Thyroid gland (tissue), 4 donors: ENCODE data around the gene FHOD3. TPM values are rescaled to one million over a fixed set of nuclear protein-coding genes. Genes with fewer than 3 reads are reported as not detected.

ENCODE experiments used
- DNase-seq, 2 donors: peaks; one replicate each; pipeline ENCODE4 v3.0.0-alpha.2; 2019
- H3K27ac ChIP-seq, 3 donors: fragments of 200-600 bp; sonication (generic); 1 replicate in 2 of 3; 2 replicates in 1 of 3; pipeline ENCODE4 v1.5.1; 2016 to 2019; ENCODE audit warnings: mild to moderate bottlenecking in 1 of 3, moderate library complexity in 1 of 3
- H3K27me3 ChIP-seq: fragments of 200-600 bp; sonication (generic); one replicate; pipeline ENCODE4 v1.5.1; 2019
- H3K36me3 ChIP-seq, 2 donors: fragments of 200-600 bp; sonication (generic); one replicate each; pipeline ENCODE4 v1.5.1; 2016 to 2019
- H3K4me1 ChIP-seq, 2 donors: fragments of 200-600 bp; sonication (generic); one replicate each; pipeline ENCODE4 v1.5.1; 2017 to 2019
- H3K4me3 ChIP-seq, 3 donors: fragments of 200-600 bp; sonication (generic); replicated peaks in 1 of 3; 1 replicate in 2 of 3; 2 replicates in 1 of 3; pipeline ENCODE4 v1.5.1; 2016; ENCODE audit warnings: mild to moderate bottlenecking in 1 of 3
- H3K9me3 ChIP-seq: fragments of 200-600 bp; sonication (generic); one replicate; pipeline ENCODE4 v1.5.1; 2017
- POLR2A ChIP-seq, 2 donors: fragments of 450-650 bp; IDR thresholded peaks; one replicate each; pipeline ENCODE4 v1.6.1; 2017; ENCODE audit warnings: antibody characterized with exemption in 2 of 2, mild to moderate bottlenecking in 2 of 2, moderate library complexity in 1 of 2
- WGBS, 2 donors: methylation state at CpG; one replicate each; pipeline ENCODE4 v1.1.5; 2017; 5-methylcytosine and 5-hydroxymethylcytosine counted together
- intact Hi-C: fragments of 100-400 bp; cut with DNase I; formaldehyde crosslinking; loops from one replicate; pipeline ENCODE4 v1.15.1; 2023
- total RNA-seq, 4 donors: library from RNA; depleted of rRNA; stranded (reverse); fragments of >200 nt; gene quantifications; one replicate each; pipeline ENCODE4 v1.2.3, GENCODE V29; 2016
- TF ChIP-seq, protein P1 (sequence below), 6 experiments: fragments of 200-600 bp in 3 of 6; fragments of 450-650 bp in 3 of 6; sonication (generic) in 3 of 6; IDR thresholded peaks; one replicate each; pipeline ENCODE4 v1.5.1; 2016 to 2019; ENCODE audit warnings: antibody characterized with exemption in 6 of 6, mild to moderate bottlenecking in 2 of 6, inconsistent platforms in 1 of 6, moderate library complexity in 1 of 6

Gene FHOD3
- total RNA-seq, 4 donors from 2014 or later: 1.6 to 6.9 (median 4.8) TPM

DNA sequence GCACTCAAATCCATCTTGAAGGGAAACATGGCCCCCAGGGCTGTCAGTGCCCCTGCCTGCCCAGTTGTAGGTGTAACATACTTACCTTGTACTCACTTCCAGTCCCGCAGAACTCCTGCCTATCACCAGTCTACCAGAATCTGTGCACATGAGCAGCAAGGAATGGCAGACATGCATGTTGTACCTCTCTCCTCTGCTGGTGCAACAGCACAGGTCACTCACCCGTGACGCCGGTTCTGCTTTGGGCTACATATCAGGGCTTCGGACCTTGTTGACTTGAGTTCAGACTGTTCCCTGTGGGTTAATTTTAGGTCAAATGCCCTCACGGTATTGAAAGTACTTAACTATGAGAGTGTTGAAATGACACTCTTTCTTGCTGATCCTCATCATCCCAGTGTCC is 315.6 kb downstream of the FHOD3 start:
- no peaks in the 10 kb centered on the region for H3K4me1 ChIP-seq
- no peaks in the 10 kb centered on the region for H3K9me3 ChIP-seq
- DNase-seq: peak in 1 of 2 donors; percentile 9
- no peaks in the 10 kb centered on the region for H3K27me3 ChIP-seq
- 62 to 68% methylated on average over 5 to 6 of the region's 6 CpGs for WGBS, 2 donors
- H3K27ac ChIP-seq: no peak overlapping the region
- no peak overlapping the region for H3K4me3 ChIP-seq
- no peaks in the 10 kb centered on the region for H3K36me3 ChIP-seq
- intact Hi-C loops: no loop called here
- TF ChIP-seq, protein P1, sequence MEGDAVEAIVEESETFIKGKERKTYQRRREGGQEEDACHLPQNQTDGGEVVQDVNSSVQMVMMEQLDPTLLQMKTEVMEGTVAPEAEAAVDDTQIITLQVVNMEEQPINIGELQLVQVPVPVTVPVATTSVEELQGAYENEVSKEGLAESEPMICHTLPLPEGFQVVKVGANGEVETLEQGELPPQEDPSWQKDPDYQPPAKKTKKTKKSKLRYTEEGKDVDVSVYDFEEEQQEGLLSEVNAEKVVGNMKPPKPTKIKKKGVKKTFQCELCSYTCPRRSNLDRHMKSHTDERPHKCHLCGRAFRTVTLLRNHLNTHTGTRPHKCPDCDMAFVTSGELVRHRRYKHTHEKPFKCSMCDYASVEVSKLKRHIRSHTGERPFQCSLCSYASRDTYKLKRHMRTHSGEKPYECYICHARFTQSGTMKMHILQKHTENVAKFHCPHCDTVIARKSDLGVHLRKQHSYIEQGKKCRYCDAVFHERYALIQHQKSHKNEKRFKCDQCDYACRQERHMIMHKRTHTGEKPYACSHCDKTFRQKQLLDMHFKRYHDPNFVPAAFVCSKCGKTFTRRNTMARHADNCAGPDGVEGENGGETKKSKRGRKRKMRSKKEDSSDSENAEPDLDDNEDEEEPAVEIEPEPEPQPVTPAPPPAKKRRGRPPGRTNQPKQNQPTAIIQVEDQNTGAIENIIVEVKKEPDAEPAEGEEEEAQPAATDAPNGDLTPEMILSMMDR (IDR thresholded peaks at IDR 0.05): no peak
- no peak for TF ChIP-seq POLR2A (IDR thresholded peaks at IDR 0.05)

DNA sequence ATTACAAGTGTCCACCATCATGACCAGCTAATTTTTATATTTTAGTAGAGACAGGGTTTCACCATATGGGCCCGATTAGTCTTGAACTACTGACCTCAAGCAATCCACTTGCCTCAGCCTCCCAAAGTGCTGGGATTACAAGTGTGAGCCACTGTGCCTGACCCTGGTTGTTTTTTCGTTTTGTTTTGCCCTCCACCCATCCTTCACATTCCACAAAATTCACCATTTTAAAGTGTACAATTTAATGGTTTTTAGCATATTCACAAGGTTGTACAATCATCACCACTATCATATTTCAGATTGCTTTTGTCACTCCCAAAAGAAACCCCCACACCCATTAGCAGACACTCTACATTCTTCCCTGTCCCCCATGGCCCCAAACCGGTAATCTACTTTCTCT is 316.3 kb downstream of the FHOD3 start:
- H3K4me1 ChIP-seq: no peaks in the 10 kb centered on the region
- 92 to 95% methylated on average over 3 of the region's 3 CpGs for WGBS, 2 donors
- no peak for DNase-seq
- no peaks in the 10 kb centered on the region for H3K36me3 ChIP-seq
- TF ChIP-seq, protein P1 (IDR thresholded peaks at IDR 0.05): no peak
- TF ChIP-seq POLR2A (IDR thresholded peaks at IDR 0.05): no peak
- no peaks in the 10 kb centered on the region for H3K27me3 ChIP-seq
- H3K27ac ChIP-seq: no peak overlapping the region
- no peaks in the 10 kb centered on the region for H3K9me3 ChIP-seq
- intact Hi-C loops: no loop called here
- H3K4me3 ChIP-seq: no peak overlapping the region

DNA sequence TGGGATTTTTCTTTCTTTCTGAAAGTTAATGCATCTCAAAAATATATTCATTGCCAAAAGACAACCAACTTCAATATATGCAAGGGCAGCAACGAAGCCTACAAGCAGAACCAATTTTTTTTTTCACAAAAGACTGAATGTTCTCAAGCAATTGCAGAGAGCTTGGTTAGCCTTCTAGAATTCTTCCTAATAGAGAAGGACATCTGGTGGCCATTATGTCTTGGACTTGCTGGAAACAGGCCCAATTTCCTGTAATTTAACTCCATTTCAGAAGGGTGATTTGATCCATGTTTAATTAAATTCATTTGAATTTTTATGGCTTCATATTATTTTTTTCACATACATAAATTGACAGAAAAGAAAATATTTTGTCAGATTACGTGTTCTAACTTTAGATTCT is 323.3 kb downstream of the FHOD3 start:
- 41 to 44% methylated on average over 2 of the region's 2 CpGs for WGBS, 2 donors
- Histone ChIP-seq H3K4me3 (no peak overlapping the region), H3K9me3 (no peaks in the 10 kb centered on the region), H3K4me1 (peaks cover 5% of the 10 kb centered on the region in 2 donors), H3K27ac (no peak overlapping the region), H3K36me3 (no peaks in the 10 kb centered on the region), H3K27me3 (no peaks in the 10 kb centered on the region)
- intact Hi-C loops: no loop called here
- TF ChIP-seq, protein P1 (IDR thresholded peaks at IDR 0.05): no peak
- TF ChIP-seq POLR2A (IDR thresholded peaks at IDR 0.05): no peak
- DNase-seq: no peak

DNA sequence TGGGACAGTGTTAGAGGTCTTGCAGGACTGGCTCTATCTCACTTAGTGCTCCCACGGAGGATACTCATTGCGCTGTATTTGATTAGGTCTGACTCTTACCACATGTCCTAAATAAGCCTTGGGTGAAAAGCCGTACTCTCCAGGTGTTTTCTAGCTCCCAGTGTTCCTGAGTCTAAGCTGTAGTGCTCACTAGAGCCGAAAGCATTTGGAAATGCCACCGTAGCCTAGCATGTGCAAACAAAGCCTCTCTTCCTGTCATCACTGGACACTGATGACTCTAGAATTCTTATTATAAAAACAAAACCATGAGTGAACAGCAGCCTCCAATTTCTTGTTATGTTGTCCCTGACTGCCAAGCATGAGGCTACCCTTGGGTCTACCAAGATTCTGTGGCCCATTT is 325.1 kb downstream of the FHOD3 start:
- Histone ChIP-seq H3K4me3 (no peak overlapping the region), H3K9me3 (no peaks in the 10 kb centered on the region), H3K4me1 (peaks cover 5% of the 10 kb centered on the region in 2 donors), H3K27ac (no peak overlapping the region), H3K36me3 (no peaks in the 10 kb centered on the region), H3K27me3 (no peaks in the 10 kb centered on the region)
- DNase-seq: peak in 1 of 2 donors; percentile 10
- WGBS, 2 donors: 52 to 58% methylated on average over 5 of the region's 5 CpGs
- intact Hi-C loops: no loop called here
- TF ChIP-seq, protein P1 (IDR thresholded peaks at IDR 0.05): no peak
- no peak for TF ChIP-seq POLR2A (IDR thresholded peaks at IDR 0.05)

DNA sequence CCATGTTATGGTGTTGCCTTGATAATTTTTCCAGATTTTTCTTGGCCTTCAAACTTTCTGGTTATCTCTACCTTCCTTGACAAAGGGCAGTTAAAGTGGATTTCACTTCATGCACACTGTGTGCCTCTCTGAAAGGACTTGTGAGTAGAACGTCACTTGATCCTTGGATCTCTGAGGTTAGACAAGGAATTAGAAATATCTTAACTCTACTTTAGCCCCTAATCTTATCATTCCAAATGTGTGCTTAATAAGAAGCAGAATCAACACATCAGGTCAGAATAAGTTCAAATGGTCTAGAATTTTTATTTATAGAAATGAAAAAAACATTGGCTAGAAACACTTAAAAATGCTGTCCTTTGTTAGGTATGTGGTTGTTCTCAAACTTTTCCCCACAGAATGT is 325.6 kb downstream of the FHOD3 start:
- peaks cover 5% of the 10 kb centered on the region in 2 donors for H3K4me1 ChIP-seq
- no peaks in the 10 kb centered on the region for H3K9me3 ChIP-seq
- H3K27me3 ChIP-seq: no peaks in the 10 kb centered on the region
- no peak for DNase-seq
- 88 to 97% methylated on average over 1 of the region's 1 CpG for WGBS, 2 donors
- intact Hi-C loops: no loop called here
- H3K27ac ChIP-seq: no peak overlapping the region
- no peaks in the 10 kb centered on the region for H3K36me3 ChIP-seq
- H3K4me3 ChIP-seq: no peak overlapping the region
- TF ChIP-seq, protein P1 (IDR thresholded peaks at IDR 0.05): no peak
- no peak for TF ChIP-seq POLR2A (IDR thresholded peaks at IDR 0.05)
